GM03348 (cell line): ENCODE results near the gene C16orf89.
A peak's percentile ranks its signal among the peaks of the same experiment; 100 is the strongest.
"Not testable (repeated sequence)": the region's sequence is repeated elsewhere in the genome, so short reads cannot be mapped to it uniquely, and the experiment has no call there.

Experiments used
- DNase-seq: peaks from one replicate; pipeline ENCODE4 v3.0.0; 2012; ENCODE audit warnings: low spot score

The C16orf89 gene

GRCh38 chr16:5060073-5060641, 5.6 kb downstream of the C16orf89 start:
- no peak for DNase-seq

DNA sequence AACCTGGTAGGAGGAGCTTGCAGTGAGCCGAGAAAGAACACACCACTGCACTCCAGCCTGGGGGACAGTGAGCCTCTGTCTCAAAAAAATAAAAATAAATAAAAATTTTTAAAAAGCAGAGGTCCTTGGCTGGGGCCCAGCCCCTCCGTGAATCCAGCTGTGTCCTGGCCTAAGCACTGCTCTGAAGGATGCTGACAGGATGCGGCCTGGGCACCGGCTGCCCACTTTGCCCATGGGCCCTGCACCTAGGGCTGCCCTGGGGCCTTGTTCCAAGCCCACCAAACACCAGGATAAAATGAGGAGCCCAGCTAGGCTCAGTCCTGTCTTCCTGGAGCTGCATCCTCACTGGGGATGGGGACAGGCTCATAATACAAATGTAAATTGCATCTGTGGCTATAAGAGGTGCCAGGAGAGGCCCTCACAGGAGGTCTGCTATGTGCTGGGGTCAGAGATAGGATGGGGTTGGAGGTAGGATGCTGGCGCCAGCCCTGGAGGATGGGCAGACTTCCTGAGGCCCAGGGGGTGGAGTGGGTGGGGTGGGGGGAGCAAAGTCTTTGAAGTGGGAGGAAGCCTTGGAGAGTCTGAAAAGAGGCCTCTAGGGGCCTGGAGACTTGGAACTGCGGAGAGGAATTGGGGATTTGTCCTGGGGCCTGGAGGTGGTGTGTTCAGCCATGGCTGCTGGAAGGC, 6.2 kb downstream of the C16orf89 start:
- DNase-seq: no peak

- no peak for DNase-seq
Measured at GRCh38 chr16:5058476-5058875, 7.3 kb downstream of the C16orf89 start.

- DNase-seq: peak; percentile 47
Measured at GRCh38 chr16:5056352-5056751, 9.4 kb downstream of the C16orf89 start.

GRCh38 chr16:5054876-5055865, 10.6 kb downstream of the C16orf89 start:
- DNase-seq: no peak

- DNase-seq: no peak
Measured at GRCh38 chr16:5046914-5047313, 18.8 kb downstream of the C16orf89 start.

GRCh38 chr16:5045499-5046115, 20.1 kb downstream of the C16orf89 start:
- DNase-seq: no peak

DNA sequence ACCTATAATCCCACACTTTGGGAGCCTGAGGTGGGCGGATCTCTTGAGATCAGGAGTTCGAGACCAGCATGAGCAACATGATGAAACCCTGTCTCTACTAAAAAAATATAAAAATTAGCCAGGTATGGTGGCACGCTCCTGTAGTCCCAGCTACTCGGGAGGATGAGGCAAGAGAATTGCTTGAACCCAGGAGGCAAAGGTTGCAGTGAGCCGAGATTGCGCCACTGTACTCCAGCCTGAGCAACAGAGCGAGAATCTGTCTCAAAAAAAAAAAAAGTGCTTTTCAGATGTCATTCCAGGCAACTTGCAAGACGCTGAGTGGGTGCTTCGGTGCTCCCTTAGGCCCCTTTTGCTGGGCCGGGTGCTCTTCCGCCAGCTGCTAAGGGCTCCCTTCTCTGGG, 21.2 kb downstream of the C16orf89 start:
- DNase-seq: not testable (repeated sequence)

DNA sequence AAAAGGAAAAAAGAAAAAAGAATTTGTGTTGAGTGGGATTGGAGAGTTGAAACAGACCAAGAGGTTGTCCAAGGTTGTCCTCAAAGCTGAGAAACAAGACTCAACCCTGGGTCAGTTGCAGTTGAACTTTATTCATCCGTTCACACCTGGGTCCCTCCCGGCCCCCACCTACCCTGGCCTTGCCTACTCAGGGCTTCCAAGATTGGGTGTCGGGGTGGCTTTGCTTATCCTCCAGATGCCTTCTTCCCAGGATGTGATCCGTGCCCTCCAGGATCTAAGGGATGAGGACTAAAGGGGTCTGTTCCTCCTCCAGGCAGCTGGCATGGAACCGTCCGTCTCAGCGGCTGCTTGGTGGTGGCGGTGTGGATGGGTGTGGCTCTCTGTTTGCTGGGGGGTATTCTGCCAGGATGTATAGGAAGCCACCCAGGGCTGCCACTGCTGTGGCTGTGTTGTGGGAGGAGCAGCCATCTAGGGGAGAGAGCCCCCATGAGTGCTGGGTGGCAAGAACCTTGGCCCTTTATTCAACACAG, 21.7 kb downstream of the C16orf89 start:
- DNase-seq: no peak

GRCh38 chr16:5042574-5043171, 23.1 kb downstream of the C16orf89 start:
- no peak for DNase-seq

DNA sequence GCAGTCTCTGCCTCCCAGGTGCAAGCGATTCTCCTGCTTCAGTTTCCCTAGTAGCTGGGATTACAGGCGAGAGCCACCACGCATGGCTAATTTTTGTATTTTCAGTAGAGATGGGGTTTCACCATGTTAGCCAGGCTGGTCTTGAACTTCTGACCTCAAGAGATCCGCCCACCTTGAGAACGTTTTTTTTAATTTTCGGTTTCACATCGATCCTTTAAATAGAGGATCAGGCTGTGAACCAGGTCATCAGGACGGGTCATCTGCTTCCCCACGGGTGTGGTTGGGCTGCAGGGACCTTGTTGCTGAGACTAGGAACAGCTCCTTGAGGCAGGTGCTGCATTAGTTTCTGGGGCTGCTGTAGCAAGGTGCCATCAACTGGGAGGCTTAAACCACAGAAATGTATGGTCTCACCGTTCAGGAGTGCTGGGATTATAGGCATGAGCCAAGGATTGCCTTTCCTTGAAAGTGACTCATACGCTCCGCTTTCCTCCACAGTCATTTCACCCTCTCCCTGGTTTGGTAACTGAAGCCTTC, 24.1 kb downstream of the C16orf89 start:
- DNase-seq: no peak

- DNase-seq: no peak
Measured at GRCh38 chr16:5040451-5040850, 25.3 kb downstream of the C16orf89 start.

GRCh38 chr16:5036228-5037156, 29.3 kb downstream of the C16orf89 start:
- DNase-seq: no peak

- DNase-seq: no peak
Measured at GRCh38 chr16:5035909-5036227, 29.9 kb downstream of the C16orf89 start.

DNA sequence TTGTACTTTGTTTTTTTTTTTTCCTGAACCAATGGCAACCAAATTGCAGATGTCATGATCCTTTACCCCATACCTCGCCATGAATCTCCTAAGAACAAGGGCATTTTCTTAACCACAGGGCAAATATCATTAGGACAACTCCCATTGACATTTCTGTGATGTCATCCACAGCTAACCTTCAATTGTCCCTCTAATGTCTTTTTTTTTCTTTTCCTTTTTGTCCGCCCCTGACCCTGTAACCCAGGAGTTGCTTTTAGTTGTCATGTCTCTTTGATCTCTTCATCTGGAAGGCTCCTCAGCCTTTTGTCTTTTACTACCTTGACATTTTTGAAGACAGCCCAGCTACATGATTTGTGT, 31.6 kb downstream of the C16orf89 start:
- no peak for DNase-seq

DNA sequence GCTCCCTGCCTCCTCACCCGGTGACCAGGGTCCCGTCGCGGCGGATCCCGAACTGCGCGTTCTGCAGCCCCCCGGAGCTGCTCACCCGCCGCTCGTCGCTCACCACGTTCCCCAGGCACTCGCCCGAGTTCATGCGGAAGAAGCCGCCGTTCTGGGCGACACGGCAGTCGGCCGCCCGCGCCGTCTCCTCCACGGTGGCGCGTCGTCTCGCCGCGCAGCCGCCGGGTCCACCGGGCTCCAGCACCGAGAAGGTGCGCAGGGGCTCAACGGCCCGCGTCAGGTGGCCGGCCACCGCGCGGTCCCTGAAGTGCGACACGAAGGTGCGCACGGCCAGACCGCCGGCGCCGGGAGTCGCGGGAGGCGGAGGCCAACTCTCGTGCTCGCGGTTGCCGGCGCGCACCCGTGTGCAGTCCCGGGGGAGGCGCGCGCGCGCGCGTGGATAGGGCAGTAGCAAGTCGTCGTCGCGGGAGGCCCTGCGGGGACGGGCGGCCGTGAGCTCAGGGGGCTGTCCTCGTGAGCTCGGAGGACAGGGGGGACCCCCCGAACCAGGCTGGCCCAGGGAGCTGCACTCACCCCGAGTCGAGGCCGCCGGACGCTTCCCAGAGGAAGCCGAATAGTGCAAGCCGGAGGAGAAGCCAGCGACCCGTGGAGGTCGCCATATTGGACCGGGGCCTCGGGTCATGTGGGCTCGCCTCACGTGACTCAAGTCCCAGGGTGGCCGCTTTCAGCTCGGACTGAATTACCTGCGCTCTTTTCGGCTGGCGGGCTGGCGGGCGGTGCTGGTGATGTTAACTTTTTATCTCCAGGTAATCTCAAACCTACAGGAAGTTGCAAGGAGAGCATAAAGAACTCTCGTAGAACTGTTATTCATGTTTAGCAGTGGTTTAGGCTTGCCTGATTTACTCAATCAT, 32.2 kb downstream of the C16orf89 start, which contains the start of gene NAGPA:
TSS of gene NAGPA (minus strand) at position 680 of the 911 bp plus-strand sequence. CDS start at position 659, 21 bp downstream.
- peak; percentile 96 for DNase-seq

GRCh38 chr16:5032748-5033167, 33.0 kb downstream of the C16orf89 start:
- no peak for DNase-seq

DNA sequence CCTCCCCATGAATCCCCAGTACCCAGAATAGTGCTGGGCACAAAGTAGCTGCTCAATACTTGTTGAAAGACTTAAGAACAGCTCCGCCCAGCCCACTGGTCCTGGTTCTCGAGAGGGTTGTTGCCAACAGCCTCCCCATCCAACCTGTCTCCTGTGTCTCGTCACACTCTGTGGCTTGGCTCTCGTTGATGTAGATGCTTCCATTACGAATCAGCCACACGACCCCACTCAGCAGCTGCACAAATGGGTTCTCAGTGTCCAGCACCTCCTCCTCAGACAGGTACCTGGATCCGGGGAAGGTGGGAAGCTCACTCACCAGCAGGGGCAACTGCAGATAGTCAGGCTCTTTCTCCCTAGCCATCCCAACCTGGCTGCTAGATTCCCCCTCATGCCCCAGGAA, 34.2 kb downstream of the C16orf89 start:
- DNase-seq: no peak

DNA sequence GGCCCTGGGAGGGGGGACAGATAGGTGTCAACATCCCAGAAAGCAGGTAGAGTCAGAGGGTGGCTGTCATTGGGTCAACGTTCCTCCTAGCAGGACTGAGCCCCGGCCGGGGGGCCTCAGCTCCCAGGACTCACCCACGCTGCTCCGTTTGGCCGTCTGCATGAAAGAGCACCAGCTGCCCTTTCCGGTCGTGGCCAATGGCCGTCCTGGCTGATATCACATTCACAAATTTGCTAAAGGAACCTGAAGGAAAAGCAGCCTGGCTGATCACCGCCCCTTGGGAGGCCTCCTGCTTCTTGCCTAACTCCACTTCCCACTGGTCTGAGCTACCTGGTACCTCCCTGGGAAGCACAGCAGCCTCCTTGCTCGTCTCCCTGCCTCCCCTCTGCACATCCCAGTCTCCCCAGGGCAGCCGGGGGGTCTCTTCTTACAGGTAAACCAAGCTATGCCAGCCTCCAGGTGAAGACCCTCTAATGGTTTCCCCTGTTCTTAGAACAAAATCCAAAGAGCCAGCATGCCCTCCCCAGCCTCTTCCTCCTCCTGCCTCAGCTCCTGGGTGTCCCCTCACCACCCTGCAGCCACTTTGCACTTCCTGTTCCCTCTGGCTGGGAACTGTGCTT, 35.4 kb downstream of the C16orf89 start:
- DNase-seq: no peak
